K562 (cell line): Measurements from ENCODE around the gene PSORS1C1. TPM values are rescaled to one million over a fixed set of nuclear protein-coding genes. Genes with fewer than 3 reads are reported as not detected.

Source experiments
- AFF4 ChIP-seq: sonication (generic); formaldehyde crosslinking; IDR thresholded peaks from 2 replicates; pipeline ENCODE4 v1.8.0; 2023; ENCODE audit warnings: mild to moderate bottlenecking, missing genetic modification reagents
- ARID1B ChIP-seq: fragments of 450-650 bp; IDR thresholded peaks from 2 replicates; pipeline ENCODE4 v1.6.1; 2016; ENCODE audit warnings: antibody characterized with exemption, mild to moderate bottlenecking, inconsistent platforms
- BACH1 ChIP-seq: fragments of 200-800 bp; sonication (Bioruptor generic); IDR thresholded peaks from 2 replicates; pipeline ENCODE4 v1.6.1; 2016; ENCODE audit warnings: missing genetic modification characterization, missing compliant biosample characterization
- CREM ChIP-seq: IDR thresholded peaks from 2 replicates; pipeline ENCODE4 v1.6.1; 2014; ENCODE audit warnings: antibody characterized with exemption, low read depth
- DIDO1 ChIP-seq: fragments of 450-650 bp; IDR thresholded peaks from 2 replicates; pipeline ENCODE4 v1.6.1; 2016; ENCODE audit warnings: low read depth, missing biosample characterization, missing genetic modification characterization
- HOXB6 ChIP-seq: fragments of 250-450 bp; sonication (Bioruptor Pico); IDR thresholded peaks from 2 replicates; pipeline ENCODE4 v1.5.1; 2022; ENCODE audit warnings: mild to moderate bottlenecking, borderline replicate concordance
- NFIC ChIP-seq: fragments of 450-650 bp; IDR thresholded peaks from 2 replicates; pipeline ENCODE4 v1.6.1; 2017; ENCODE audit warnings: mild to moderate bottlenecking, inconsistent platforms
- PRMT5 ChIP-seq: sonication (generic); formaldehyde crosslinking; IDR thresholded peaks from 2 replicates; pipeline ENCODE4 v1.5.0; 2020; ENCODE audit warnings: missing genetic modification reagents
- PURB ChIP-seq: sonication (generic); formaldehyde crosslinking; IDR thresholded peaks from 2 replicates; pipeline ENCODE4 v1.9.0; 2021; ENCODE audit warnings: low read depth, mild to moderate bottlenecking, missing genetic modification reagents
- RREB1 ChIP-seq: fragments of 250-450 bp; sonication (Bioruptor Pico); IDR thresholded peaks from 2 replicates; pipeline ENCODE4 v1.4.0; 2020
- SETDB1 ChIP-seq: IDR thresholded peaks from one replicate; pipeline ENCODE4 v1.6.1; 2012; ENCODE audit warnings: low read length, control low read depth, inconsistent platforms
- SMARCA4 ChIP-seq: fragments of 450-650 bp; IDR thresholded peaks from 2 replicates; pipeline ENCODE4 v1.6.1; 2016
- SMARCC2 ChIP-seq: fragments of 450-650 bp; IDR thresholded peaks from 2 replicates; pipeline ENCODE4 v1.6.1; 2017; ENCODE audit warnings: antibody characterized with exemption, moderate library complexity, mild to moderate bottlenecking, low read depth
- SP2 ChIP-seq: IDR thresholded peaks from 2 replicates; pipeline ENCODE4 v1.6.1; 2011; ENCODE audit warnings: mild to moderate bottlenecking, low read depth, low read length, moderate library complexity; ENCODE audit not compliant: poor library complexity, severe bottlenecking; ENCODE audit errors: extremely low read depth
- SRF ChIP-seq, 2 experiments: fragments of 250-450, 450-650 bp in 1 of 2; sonication (Bioruptor Pico) in 1 of 2; sonication (generic) in 1 of 2; formaldehyde crosslinking; IDR thresholded peaks; 2 replicates each; pipeline versions ENCODE4 v1.5.0 to v1.5.1; 2020 to 2022; ENCODE audit warnings: mild to moderate bottlenecking in 1 of 2, missing genetic modification reagents in 1 of 2
- TRIM28 ChIP-seq: fragments of 450-650 bp; IDR thresholded peaks from 2 replicates; pipeline ENCODE4 v1.6.1; 2017
- ZNF431 ChIP-seq: sonication (generic); formaldehyde crosslinking; IDR thresholded peaks from 2 replicates; pipeline ENCODE4 v1.8.0; 2022; ENCODE audit warnings: mild to moderate bottlenecking, missing genetic modification reagents
- ZNF695 ChIP-seq: fragments of 450-650 bp; formaldehyde crosslinking; IDR thresholded peaks from 2 replicates; pipeline ENCODE4 v1.4.0; 2020; ENCODE audit warnings: mild to moderate bottlenecking, moderate library complexity
- polyA plus RNA-seq, 8 experiments: library from polyadenylated mRNA; depleted of rRNA in 4 of 8; stranded (reverse) in 5 of 8; unstranded in 3 of 8; fragments of >200 nt; fragmentation: Nextera tagmentation in 2 of 8; fragmentation: Illumina TruSeq in 1 of 8; extraction: Ambion mirVana in 2 of 8; extraction: Trizol in 1 of 8; gene quantifications; 2 replicates each; pipeline versions ENCODE4 v1.2.1 to v1.2.3, GENCODE V29; 2011 to 2014; ENCODE audit warnings: inconsistent platforms in 1 of 8, missing spikeins in 1 of 8
- total RNA-seq, 7 experiments: library from RNA; depleted of rRNA in 6 of 7; stranded (reverse); fragments of >200 nt in 6 of 7; fragmentation: Illumina TruSeq in 2 of 7; extraction: Trizol in 2 of 7; gene quantifications; 2 replicates each; pipeline versions ENCODE4 v1.2.1 to v1.2.3, GENCODE V29; 2011 to 2021; ENCODE audit warnings: low replicate concordance in 1 of 7
- TF ChIP-seq, protein P1 (sequence below): fragments of 250-450 bp; sonication (Bioruptor Pico); IDR thresholded peaks from 2 replicates; pipeline ENCODE4 v1.5.0; 2021

The PSORS1C1 gene
- total and polyA plus RNA-seq, 9 of the 15 experiments (the other 6 are each of a cell fraction or from before 2014, with no cell fraction given) = 0.11 TPM; not detected in 8

DNA sequence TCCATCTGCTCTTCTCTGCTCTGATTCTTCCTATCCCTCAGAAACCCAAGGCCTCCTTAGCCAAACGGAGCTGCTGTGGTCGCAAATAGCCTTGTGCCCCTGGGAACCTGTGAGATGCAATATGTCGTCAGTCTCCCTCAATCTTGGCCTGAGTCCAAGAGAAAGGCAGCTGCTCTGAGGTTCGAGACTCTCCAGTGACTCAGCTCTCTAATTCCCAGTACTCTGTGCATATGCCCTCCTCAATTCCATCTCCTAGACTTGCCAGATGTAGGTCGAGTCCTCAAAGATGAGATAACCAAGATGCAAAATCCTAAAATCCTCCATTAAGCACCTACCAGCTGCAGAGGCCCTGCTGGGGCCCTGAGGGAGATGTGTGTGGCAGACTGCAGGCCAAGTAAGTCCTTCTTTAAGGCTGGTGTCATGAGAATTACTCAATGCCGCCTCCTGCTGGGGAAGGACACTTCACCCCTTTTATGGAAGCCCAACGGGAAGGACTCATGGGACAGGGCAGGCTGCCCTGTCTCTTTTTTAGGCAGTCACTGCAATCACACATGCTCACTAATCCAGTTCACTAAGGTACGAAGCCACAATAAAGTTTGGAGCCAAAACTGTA is 30.8 kb upstream of the PSORS1C1 start (continued):
- peak; percentile 46 for TF ChIP-seq SETDB1
- TF ChIP-seq, protein P1, sequence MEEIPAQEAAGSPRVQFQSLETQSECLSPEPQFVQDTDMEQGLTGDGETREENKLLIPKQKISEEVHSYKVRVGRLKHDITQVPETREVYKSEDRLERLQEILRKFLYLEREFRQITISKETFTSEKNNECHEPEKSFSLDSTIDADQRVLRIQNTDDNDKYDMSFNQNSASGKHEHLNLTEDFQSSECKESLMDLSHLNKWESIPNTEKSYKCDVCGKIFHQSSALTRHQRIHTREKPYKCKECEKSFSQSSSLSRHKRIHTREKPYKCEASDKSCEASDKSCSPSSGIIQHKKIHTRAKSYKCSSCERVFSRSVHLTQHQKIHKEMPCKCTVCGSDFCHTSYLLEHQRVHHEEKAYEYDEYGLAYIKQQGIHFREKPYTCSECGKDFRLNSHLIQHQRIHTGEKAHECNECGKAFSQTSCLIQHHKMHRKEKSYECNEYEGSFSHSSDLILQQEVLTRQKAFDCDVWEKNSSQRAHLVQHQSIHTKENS = no peak
- TF ChIP-seq HOXB6 (CRISPR knock-in tag) = no peak
- TF ChIP-seq ARID1B = peak; percentile 68
- TF ChIP-seq NFIC = peak; percentile 98
- no peak for TF ChIP-seq TRIM28
- TF ChIP-seq PRMT5 (CRISPR knock-in tag) = no peak
- TF ChIP-seq BACH1 = no peak
- TF ChIP-seq SMARCC2 = peak; percentile 54; the same call in 1 of the 2 replicates
- TF ChIP-seq CREM = 0 out of 2 replicates have a peak, but pooled peaks have one; percentile 11
- no peak for TF ChIP-seq SP2
- TF ChIP-seq AFF4 (CRISPR knock-in tag) = no peak
- TF ChIP-seq ZNF431 (CRISPR knock-in tag) = no peak
- TF ChIP-seq SMARCA4 = peak; percentile 83
- no peak for TF ChIP-seq PURB (CRISPR knock-in tag)
- TF ChIP-seq ZNF695 = no peak
- no peak for TF ChIP-seq DIDO1 (tag)
- no peak for TF ChIP-seq RREB1 (CRISPR knock-in tag)
- peak in 1 of 2 experiments; percentile 94; a peak in 2 of 4 replicates for TF ChIP-seq SRF (CRISPR knock-in tag; IDR thresholded peaks at IDR 0.05)
